Coronary artery (tissue), 2 donors: ENCODE measurements around the gene UBC.
A peak's percentile ranks its signal among the peaks of the same experiment; 100 is the strongest.
"Not testable (repeated sequence)": the region's sequence is repeated elsewhere in the genome, so short reads cannot be mapped to it uniquely, and the experiment has no call there.

Source experiments
- DNase-seq: peaks from one replicate; pipeline ENCODE4 v3.0.0-alpha.2; 2017; ENCODE audit warnings: low spot score
- H3K27ac ChIP-seq, 2 donors: fragments of 200-600 bp; sonication (generic); one replicate each; pipeline ENCODE4 v1.5.1; 2016 to 2019
- H3K4me3 ChIP-seq: fragments of 200-600 bp; sonication (generic); 2 replicates; pipeline ENCODE4 v1.5.1; 2016; ENCODE audit warnings: mild to moderate bottlenecking, moderate library complexity
- TF ChIP-seq, protein P1 (sequence below): fragments of 200-600 bp; sonication (generic); IDR thresholded peaks from one replicate; pipeline ENCODE4 v1.5.1; 2019; ENCODE audit warnings: antibody characterized with exemption

Gene UBC

DNA sequence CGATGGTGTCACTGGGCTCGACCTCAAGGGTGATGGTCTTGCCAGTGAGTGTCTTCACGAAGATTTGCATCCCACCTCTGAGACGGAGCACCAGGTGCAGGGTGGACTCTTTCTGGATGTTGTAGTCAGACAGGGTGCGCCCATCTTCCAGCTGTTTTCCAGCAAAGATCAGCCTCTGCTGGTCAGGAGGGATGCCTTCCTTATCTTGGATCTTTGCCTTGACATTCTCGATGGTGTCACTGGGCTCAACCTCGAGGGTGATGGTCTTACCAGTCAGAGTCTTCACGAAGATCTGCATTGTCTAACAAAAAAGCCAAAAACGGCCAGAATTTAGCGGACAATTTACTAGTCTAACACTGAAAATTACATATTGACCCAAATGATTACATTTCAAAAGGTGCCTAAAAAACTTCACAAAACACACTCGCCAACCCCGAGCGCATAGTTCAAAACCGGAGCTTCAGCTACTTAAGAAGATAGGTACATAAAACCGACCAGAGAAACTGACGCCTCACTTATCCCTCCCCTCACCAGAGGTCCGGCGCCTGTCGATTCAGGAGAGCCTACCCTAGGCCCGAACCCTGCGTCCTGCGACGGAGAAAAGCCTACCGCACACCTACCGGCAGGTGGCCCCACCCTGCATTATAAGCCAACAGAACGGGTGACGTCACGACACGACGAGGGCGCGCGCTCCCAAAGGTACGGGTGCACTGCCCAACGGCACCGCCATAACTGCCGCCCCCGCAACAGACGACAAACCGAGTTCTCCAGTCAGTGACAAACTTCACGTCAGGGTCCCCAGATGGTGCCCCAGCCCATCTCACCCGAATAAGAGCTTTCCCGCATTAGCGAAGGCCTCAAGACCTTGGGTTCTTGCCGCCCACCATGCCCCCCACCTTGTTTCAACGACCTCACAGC, 717 bp downstream of the UBC start:
- Histone ChIP-seq H3K4me3 (peak overlapping the region; percentile 97), H3K27ac (peak overlapping the region; percentile 100)
- peak; percentile 88 for DNase-seq
- TF ChIP-seq, protein P1, sequence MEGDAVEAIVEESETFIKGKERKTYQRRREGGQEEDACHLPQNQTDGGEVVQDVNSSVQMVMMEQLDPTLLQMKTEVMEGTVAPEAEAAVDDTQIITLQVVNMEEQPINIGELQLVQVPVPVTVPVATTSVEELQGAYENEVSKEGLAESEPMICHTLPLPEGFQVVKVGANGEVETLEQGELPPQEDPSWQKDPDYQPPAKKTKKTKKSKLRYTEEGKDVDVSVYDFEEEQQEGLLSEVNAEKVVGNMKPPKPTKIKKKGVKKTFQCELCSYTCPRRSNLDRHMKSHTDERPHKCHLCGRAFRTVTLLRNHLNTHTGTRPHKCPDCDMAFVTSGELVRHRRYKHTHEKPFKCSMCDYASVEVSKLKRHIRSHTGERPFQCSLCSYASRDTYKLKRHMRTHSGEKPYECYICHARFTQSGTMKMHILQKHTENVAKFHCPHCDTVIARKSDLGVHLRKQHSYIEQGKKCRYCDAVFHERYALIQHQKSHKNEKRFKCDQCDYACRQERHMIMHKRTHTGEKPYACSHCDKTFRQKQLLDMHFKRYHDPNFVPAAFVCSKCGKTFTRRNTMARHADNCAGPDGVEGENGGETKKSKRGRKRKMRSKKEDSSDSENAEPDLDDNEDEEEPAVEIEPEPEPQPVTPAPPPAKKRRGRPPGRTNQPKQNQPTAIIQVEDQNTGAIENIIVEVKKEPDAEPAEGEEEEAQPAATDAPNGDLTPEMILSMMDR: no peak

DNA sequence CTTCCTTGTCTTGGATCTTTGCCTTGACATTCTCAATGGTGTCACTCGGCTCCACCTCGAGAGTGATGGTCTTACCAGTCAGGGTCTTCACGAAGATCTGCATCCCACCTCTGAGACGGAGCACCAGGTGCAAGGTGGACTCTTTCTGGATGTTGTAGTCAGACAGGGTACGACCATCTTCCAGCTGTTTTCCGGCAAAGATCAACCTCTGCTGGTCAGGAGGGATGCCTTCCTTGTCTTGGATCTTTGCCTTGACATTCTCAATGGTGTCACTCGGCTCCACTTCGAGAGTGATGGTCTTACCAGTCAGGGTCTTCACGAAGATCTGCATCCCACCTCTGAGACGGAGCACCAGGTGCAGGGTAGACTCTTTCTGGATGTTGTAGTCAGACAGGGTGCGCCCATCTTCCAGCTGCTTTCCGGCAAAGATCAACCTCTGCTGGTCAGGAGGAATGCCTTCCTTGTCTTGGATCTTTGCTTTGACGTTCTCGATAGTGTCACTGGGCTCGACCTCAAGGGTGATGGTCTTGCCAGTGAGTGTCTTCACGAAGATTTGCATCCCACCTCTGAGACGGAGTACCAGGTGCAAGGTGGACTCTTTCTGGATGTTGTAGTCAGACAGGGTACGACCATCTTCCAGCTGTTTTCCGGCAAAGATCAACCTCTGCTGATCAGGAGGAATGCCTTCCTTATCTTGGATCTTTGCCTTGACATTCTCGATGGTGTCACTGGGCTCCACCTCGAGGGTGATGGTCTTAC, 1.7 kb downstream of the UBC start:
- H3K27ac ChIP-seq: peak overlapping the region; percentile 100
- not testable (repeated sequence) for DNase-seq
- peak overlapping the region; percentile 97 for H3K4me3 ChIP-seq

DNA sequence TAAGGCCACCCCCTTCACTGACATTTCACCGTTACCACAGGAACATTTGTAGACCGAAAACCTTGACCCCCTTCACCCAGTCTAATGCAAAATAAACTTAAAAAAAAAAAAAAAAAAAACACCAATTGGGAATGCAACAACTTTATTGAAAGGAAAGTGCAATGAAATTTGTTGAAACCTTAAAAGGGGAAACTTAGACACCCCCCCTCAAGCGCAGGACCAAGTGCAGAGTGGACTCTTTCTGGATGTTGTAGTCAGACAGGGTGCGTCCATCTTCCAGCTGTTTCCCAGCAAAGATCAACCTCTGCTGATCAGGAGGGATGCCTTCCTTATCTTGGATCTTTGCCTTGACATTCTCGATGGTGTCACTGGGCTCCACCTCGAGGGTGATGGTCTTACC, 2.9 kb downstream of the UBC start:
- peak overlapping the region in 1 of 2 donors; percentile 62 for H3K27ac ChIP-seq
- DNase-seq: not testable (repeated sequence)
- peak overlapping the region; percentile 70 for H3K4me3 ChIP-seq

DNA sequence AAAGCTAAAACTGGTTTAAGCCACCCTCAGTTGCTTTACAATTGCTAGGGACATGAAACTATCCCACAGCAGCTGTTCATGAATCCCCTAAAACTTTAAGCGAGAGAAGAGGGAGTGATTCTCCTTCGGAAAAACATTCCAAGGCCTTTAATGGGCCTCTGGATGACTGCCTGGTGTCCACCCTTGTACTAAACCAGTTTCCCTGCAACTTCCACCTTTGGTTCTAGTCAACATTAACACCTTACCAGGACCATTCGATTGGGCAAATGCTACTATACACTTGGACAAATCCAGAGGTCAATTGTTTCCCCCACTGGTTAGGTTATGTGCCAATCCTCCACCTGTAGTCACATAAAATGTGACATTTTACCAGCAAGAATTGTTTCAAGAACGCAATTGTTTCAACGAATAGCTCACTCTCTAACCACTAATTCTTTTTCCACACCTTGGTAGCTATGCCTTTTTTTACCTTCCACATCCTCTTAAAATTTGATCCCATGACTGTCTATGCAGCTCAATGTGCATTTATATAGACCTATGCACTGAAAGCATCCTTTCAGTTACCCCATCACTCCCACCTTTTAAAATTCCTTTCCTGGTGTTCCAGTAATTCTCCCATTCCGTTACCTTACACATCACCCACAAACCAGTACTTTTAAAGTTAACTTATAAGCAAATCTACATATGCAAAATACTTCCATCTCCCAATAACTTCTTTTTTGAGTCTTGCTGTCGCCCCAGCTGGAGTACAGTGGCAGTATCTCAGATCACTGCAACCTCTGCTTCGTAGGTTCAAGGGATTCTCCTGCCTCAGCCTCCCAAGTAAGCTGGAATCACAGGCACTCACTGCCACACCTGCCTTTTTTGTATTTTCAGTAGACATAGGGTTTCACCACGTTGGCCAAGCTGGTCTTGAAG, 3.6 kb downstream of the UBC start:
- H3K27ac ChIP-seq: peak overlapping the region; percentile 21 to 62
- TF ChIP-seq, protein P1: no peak
- no peak for DNase-seq
- peak overlapping the region; percentile 70 for H3K4me3 ChIP-seq

DNA sequence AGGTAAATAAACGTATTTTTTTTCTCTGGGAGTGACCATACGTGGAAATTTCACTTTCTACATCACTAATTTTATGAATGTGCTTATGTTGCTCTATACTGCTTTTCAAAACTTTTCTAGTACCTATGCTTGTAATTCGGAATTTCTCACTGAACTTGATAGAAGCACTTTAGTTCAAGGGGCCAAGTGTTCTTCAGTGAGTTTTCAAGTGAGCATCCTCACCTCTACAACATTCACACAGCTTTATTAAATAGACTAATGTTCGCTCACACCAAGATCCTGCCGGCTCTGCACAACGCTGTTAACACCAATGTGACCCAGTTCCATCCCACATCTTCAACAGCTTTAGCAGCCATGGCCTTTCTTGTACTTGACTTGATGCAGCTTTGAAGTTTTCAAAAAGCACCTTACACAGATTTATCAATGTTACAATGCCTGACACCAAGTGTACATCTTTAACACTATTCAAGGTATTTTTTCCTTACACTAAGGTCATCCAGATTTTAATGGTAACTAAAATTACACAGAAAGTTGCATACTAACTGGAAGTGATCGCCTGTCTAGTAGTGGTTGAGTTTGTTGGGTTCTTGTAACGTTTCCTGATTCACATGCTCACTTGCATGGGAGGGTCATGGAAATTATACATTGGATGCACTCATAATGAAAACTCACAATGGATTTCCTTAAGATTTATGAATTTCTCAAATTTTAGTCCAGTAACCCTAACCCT, 4.5 kb downstream of the UBC start:
- no peak for DNase-seq

DNA sequence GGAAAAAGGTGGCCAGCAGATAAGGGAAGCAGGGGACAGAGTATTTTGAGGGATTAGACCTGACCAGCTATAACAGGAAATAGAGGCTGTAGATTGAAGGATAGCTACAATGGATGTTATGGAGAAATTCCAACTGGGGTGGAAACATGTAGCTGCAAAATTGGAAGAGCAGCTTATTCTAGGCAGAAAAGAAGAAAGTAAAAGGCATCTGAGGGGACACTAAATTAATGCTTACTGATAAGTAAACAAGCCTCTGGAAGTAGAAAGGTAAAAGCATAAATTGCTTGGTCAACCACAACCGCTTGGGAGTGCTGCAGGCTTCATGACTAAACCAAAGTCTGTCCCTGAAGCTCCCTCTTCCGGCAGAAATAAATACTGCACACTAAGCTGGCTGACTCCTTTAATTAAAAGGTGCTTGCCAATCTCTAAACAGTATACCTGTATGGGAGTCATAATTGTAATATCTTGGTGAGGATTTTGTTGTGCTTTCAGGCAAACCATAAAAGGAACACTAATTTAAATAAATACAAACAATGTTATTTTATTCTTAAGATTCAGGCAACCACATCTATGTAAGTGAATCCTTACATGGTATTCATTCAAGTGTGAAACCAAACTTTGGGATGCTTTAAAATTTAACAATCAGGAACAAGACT, 7.7 kb downstream of the UBC start:
- no peak overlapping the region for H3K4me3 ChIP-seq
- no peak overlapping the region for H3K27ac ChIP-seq
- TF ChIP-seq, protein P1: peak; percentile 97
- no peak for DNase-seq

More for the DNA sequence above, 4.5 kb downstream of the UBC start:
- TF ChIP-seq, protein P1: no peak
- H3K4me3 ChIP-seq: peak overlapping the region; percentile 70
- peak overlapping the region; percentile 21 to 62 for H3K27ac ChIP-seq
